HepG2 (cell line): ENCODE data around the gene CEP164. TPM values are rescaled to one million over a fixed set of nuclear protein-coding genes. Genes with fewer than 3 reads are reported as not detected.

Source experiments
- CCDC6 ChIP-seq: sonication (generic); formaldehyde crosslinking; IDR thresholded peaks from 2 replicates; pipeline ENCODE4 v1.8.1; 2022; ENCODE audit warnings: mild to moderate bottlenecking, missing genetic modification reagents, moderate library complexity
- CSRNP1 ChIP-seq: sonication (generic); formaldehyde crosslinking; IDR thresholded peaks from 2 replicates; pipeline ENCODE4 v1.8.1; 2023; ENCODE audit warnings: mild to moderate bottlenecking, missing genetic modification reagents
- FOSL1 ChIP-seq: sonication (generic); formaldehyde crosslinking; IDR thresholded peaks from 2 replicates; pipeline ENCODE4 v1.9.0; 2021; ENCODE audit warnings: missing genetic modification reagents, borderline replicate concordance
- KDM1A ChIP-seq: IDR thresholded peaks from 2 replicates; pipeline ENCODE4 v1.6.1; 2016; ENCODE audit warnings: missing compliant biosample characterization
- KDM6A ChIP-seq: IDR thresholded peaks from 2 replicates; pipeline ENCODE4 v1.6.1; 2016; ENCODE audit warnings: low read depth
- MED13 ChIP-seq: sonication (generic); formaldehyde crosslinking; IDR thresholded peaks from 2 replicates; pipeline ENCODE4 v1.5.0; 2020; ENCODE audit warnings: missing genetic modification reagents
- MZF1 ChIP-seq: sonication (generic); formaldehyde crosslinking; IDR thresholded peaks from 2 replicates; pipeline ENCODE4 v1.8.1; 2023; ENCODE audit warnings: mild to moderate bottlenecking, missing genetic modification reagents, borderline replicate concordance
- RFXAP ChIP-seq: sonication (generic); formaldehyde crosslinking; IDR thresholded peaks from 2 replicates; pipeline ENCODE4 v1.4.0; 2020; ENCODE audit warnings: missing genetic modification reagents, borderline replicate concordance
- SNAPC2 ChIP-seq: sonication (generic); formaldehyde crosslinking; IDR thresholded peaks from 2 replicates; pipeline ENCODE4 v1.8.1; 2022; ENCODE audit warnings: mild to moderate bottlenecking, missing genetic modification reagents
- ZBTB25 ChIP-seq: IDR thresholded peaks from 2 replicates; pipeline ENCODE4 v1.6.1; 2018; ENCODE audit warnings: missing genetic modification reagents
- ZBTB33 ChIP-seq: sonication (generic); formaldehyde crosslinking; IDR thresholded peaks from 2 replicates; pipeline ENCODE4 v1.4.0; 2020; ENCODE audit warnings: missing genetic modification reagents
- ZNF20 ChIP-seq: sonication (generic); formaldehyde crosslinking; IDR thresholded peaks from 2 replicates; pipeline ENCODE4 v1.4.0; 2020; ENCODE audit warnings: mild to moderate bottlenecking, moderate library complexity, missing genetic modification reagents
- ZNF230 ChIP-seq: sonication (generic); formaldehyde crosslinking; IDR thresholded peaks from 2 replicates; pipeline ENCODE4 v1.4.0; 2020; ENCODE audit warnings: mild to moderate bottlenecking, missing genetic modification reagents
- ZNF605 ChIP-seq: sonication (generic); formaldehyde crosslinking; IDR thresholded peaks from 2 replicates; pipeline ENCODE4 v1.8.0; 2022; ENCODE audit warnings: mild to moderate bottlenecking, missing genetic modification reagents
- ZNF629 ChIP-seq: sonication (generic); formaldehyde crosslinking; conservative IDR thresholded peaks from 2 replicates; pipeline ENCODE4 v1.5.0; 2020; ENCODE audit warnings: missing genetic modification reagents
- polyA plus RNA-seq, 8 experiments: library from polyadenylated mRNA; depleted of rRNA in 3 of 8; stranded (reverse) in 7 of 8; unstranded in 1 of 8; fragments of >200 nt; fragmentation: Illumina TruSeq in 4 of 8; extraction: Trizol in 4 of 8; gene quantifications; 2 replicates each; pipeline versions ENCODE4 v1.2.1 to v1.2.3, GENCODE V29; 2011 to 2016; ENCODE audit warnings: low read depth in 4 of 8, missing spikeins in 1 of 8, mixed read lengths in 1 of 8; ENCODE audit not compliant: insufficient read depth in 1 of 8
- total RNA-seq, 5 experiments: library from RNA; depleted of rRNA; stranded (reverse); fragments of >200 nt; fragmentation: Illumina TruSeq; extraction: Trizol; gene quantifications; 2 replicates each; pipeline ENCODE4 v1.2.3, GENCODE V29; 2016; ENCODE audit warnings: low read depth in 1 of 5
- TF ChIP-seq, protein P1 (sequence below): sonication (generic); formaldehyde crosslinking; IDR thresholded peaks from 2 replicates; pipeline ENCODE4 v1.5.1; 2020; ENCODE audit warnings: mild to moderate bottlenecking, missing genetic modification reagents, moderate library complexity
- TF ChIP-seq, protein P2 (sequence below): sonication (generic); formaldehyde crosslinking; IDR thresholded peaks from 2 replicates; pipeline ENCODE4 v1.4.0; 2020; ENCODE audit warnings: missing genetic modification reagents
- TF ChIP-seq, protein P3 (sequence below): sonication (generic); formaldehyde crosslinking; conservative IDR thresholded peaks from 2 replicates; pipeline ENCODE4 v1.4.0; 2020; ENCODE audit warnings: missing genetic modification reagents

Gene CEP164
- total and polyA plus RNA-seq, 2 of the 13 experiments (the other 11 are each of a cell fraction or from before 2014, with no cell fraction given): 11.4 to 15.2 TPM

DNA sequence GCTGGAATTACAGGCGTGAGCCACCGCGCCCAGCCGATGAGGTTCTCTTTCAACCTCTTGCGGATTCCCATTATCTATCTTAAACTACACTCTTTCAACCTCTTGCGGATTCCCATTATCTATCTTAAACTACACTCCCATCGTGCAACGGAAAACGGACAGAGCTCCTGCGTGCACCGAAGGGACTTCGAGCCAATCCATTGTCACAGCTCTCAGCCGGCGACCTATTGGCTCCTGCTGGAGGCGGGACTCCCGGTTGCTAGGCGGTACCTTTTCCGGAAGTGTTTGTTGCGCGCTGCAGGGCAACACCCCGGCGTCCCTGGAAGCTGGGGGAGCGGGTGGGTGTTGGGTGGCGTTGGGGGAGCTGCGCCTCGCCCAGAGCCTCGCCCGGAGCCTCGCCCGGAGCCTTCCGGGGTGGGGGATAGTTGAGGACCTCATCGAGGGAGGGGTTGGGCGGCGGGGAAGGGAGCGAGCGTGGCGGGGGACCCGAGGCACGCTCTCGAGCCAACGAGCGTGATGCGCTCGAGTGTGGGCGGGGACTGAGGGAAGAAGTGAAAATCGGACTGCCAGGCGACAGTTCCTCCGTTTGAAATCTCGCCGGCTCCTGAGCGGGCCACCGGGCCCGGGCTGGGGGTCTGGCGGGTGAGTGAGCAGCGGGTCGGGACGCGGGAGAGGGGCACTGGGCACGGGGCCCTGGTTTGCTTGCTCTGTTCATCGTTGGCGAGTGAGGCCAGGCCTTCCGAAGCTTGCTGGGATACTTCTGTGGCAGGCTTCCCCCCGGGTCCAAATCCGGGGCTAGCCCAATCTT, at the start of gene CEP164 (continued):
- peak; percentile 57; the same call in 1 of the 2 replicates for TF ChIP-seq ZNF605
- TF ChIP-seq, protein P1, sequence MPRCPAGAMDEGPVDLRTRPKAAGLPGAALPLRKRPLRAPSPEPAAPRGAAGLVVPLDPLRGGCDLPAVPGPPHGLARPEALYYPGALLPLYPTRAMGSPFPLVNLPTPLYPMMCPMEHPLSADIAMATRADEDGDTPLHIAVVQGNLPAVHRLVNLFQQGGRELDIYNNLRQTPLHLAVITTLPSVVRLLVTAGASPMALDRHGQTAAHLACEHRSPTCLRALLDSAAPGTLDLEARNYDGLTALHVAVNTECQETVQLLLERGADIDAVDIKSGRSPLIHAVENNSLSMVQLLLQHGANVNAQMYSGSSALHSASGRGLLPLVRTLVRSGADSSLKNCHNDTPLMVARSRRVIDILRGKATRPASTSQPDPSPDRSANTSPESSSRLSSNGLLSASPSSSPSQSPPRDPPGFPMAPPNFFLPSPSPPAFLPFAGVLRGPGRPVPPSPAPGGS (CRISPR knock-in tag): no peak
- TF ChIP-seq RFXAP (CRISPR knock-in tag): peak; percentile 99
- TF ChIP-seq, protein P2, sequence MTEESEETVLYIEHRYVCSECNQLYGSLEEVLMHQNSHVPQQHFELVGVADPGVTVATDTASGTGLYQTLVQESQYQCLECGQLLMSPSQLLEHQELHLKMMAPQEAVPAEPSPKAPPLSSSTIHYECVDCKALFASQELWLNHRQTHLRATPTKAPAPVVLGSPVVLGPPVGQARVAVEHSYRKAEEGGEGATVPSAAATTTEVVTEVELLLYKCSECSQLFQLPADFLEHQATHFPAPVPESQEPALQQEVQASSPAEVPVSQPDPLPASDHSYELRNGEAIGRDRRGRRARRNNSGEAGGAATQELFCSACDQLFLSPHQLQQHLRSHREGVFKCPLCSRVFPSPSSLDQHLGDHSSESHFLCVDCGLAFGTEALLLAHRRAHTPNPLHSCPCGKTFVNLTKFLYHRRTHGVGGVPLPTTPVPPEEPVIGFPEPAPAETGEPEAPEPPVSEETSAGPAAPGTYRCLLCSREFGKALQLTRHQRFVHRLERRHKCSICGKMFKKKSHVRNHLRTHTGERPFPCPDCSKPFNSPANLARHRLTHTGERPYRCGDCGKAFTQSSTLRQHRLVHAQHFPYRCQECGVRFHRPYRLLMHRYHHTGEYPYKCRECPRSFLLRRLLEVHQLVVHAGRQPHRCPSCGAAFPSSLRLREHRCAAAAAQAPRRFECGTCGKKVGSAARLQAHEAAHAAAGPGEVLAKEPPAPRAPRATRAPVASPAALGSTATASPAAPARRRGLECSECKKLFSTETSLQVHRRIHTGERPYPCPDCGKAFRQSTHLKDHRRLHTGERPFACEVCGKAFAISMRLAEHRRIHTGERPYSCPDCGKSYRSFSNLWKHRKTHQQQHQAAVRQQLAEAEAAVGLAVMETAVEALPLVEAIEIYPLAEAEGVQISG (CRISPR knock-in tag): peak; percentile 78
- TF ChIP-seq ZNF20 (CRISPR knock-in tag): no peak
- no peak for TF ChIP-seq ZNF230 (CRISPR knock-in tag)
- no peak for TF ChIP-seq CCDC6 (CRISPR knock-in tag)
- TF ChIP-seq MZF1: no peak
- peak; percentile 26; the same call in 1 of the 2 replicates for TF ChIP-seq MED13 (CRISPR knock-in tag)
- TF ChIP-seq KDM6A: no peak
- TF ChIP-seq FOSL1 (CRISPR knock-in tag): no peak
- no peak for TF ChIP-seq KDM1A (CRISPR knock-in tag)
- TF ChIP-seq, protein P3, sequence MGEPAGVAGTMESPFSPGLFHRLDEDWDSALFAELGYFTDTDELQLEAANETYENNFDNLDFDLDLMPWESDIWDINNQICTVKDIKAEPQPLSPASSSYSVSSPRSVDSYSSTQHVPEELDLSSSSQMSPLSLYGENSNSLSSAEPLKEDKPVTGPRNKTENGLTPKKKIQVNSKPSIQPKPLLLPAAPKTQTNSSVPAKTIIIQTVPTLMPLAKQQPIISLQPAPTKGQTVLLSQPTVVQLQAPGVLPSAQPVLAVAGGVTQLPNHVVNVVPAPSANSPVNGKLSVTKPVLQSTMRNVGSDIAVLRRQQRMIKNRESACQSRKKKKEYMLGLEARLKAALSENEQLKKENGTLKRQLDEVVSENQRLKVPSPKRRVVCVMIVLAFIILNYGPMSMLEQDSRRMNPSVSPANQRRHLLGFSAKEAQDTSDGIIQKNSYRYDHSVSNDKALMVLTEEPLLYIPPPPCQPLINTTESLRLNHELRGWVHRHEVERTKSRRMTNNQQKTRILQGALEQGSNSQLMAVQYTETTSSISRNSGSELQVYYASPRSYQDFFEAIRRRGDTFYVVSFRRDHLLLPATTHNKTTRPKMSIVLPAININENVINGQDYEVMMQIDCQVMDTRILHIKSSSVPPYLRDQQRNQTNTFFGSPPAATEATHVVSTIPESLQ (CRISPR knock-in tag): no peak
- TF ChIP-seq CSRNP1 (CRISPR knock-in tag): 0 out of 2 replicates have a peak, but pooled peaks have one; percentile 66
- no peak for TF ChIP-seq SNAPC2
- no peak for TF ChIP-seq ZNF629 (CRISPR knock-in tag)
- TF ChIP-seq ZBTB33 (CRISPR knock-in tag): no peak; the same call in 1 of the 2 replicates
- no peak; the same call in 1 of the 2 replicates for TF ChIP-seq ZBTB25 (CRISPR knock-in tag)
